HCT116 (cell line): ENCODE data around the gene SORL1.

Source experiments
- JUND ChIP-seq: IDR thresholded peaks from 2 replicates; pipeline ENCODE4 v1.6.1; 2012
- YY1 ChIP-seq: IDR thresholded peaks from 2 replicates; pipeline ENCODE4 v1.6.1; 2011; ENCODE audit warnings: low read length, low read depth, moderate library complexity, mild to moderate bottlenecking; ENCODE audit not compliant: insufficient replicate concordance; ENCODE audit errors: extremely low read depth

DNA sequence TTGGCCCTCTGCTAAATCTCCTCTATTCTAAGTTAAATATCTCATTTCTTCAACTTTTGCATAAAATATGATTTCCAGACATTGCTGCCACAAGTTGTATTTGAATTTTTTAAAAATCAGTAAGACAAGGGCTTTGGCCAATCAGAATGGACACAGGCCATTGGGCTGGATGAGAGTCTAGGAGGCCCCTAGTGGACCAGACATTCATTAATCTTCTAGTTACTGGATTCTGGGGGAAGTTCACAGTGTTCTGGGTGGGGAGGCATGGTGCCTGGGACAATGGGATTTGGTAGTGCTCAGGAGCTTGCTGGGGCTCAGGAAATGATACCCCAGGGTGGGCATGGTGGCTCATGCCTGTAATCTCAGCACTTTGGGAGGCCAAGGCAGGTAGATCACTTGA lies 12.4 kb upstream of the SORL1 start:
- TF ChIP-seq YY1 (no peak), JUND (no peak)
